Psoas muscle (tissue), 8 donors: ENCODE measurements around the gene TM6SF1. TPM values are rescaled to one million over a fixed set of nuclear protein-coding genes. Genes with fewer than 3 reads are reported as not detected.

Experiments used
- ATAC-seq, 4 donors: fragments of 200-7000 bp; cut with Tn5 transposase; one replicate each; pipeline ENCODE4 v1.9.1; 2020; ENCODE audit warnings: moderate library complexity in 3 of 4, mild to moderate bottlenecking in 2 of 4
- DNase-seq, 2 donors: peaks; one replicate each; pipeline ENCODE4 v3.0.0-alpha.2; 2020
- H3K27ac ChIP-seq: fragments of 200-600 bp; one replicate; pipeline ENCODE4 v1.8.0; 2022
- H3K27me3 ChIP-seq, 3 donors: fragments of 200-600 bp in 1 of 3; one replicate each; pipeline versions ENCODE4 v1.6.1 to v1.8.0; 2013 to 2022; ENCODE audit warnings: low read length in 2 of 3, mild to moderate bottlenecking in 2 of 3, moderate library complexity in 1 of 3; ENCODE audit not compliant: insufficient read depth in 3 of 3
- H3K36me3 ChIP-seq, 2 donors: fragments of 200-600 bp in 1 of 2; one replicate each; pipeline versions ENCODE4 v1.6.1 to v1.8.0; 2013 to 2022; ENCODE audit warnings: low read depth in 1 of 2, mild to moderate bottlenecking in 1 of 2, moderate library complexity in 1 of 2; ENCODE audit not compliant: insufficient read depth in 1 of 2
- H3K4me1 ChIP-seq: fragments of 200-600 bp; one replicate; pipeline ENCODE4 v1.8.0; 2022
- H3K4me3 ChIP-seq: fragments of 200-600 bp; one replicate; pipeline ENCODE4 v1.8.0; 2022; ENCODE audit warnings: mild to moderate bottlenecking
- H3K9me3 ChIP-seq: fragments of 200-600 bp; one replicate; pipeline ENCODE4 v1.8.0; 2022
- WGBS, 3 donors: extraction: QIAGEN DNeasy Blood & Tissue Kit; methylation state at CpG; one replicate each; pipeline versions ENCODE4 v1.1.6 to v1.1.7; 2013; 5-methylcytosine and 5-hydroxymethylcytosine counted together
- intact Hi-C, 2 donors: fragments of 100-400 bp; cut with DNase I; formaldehyde crosslinking; loops; one replicate each; pipeline versions ENCODE4 v1.11.0 to v1.14.2; 2022
- polyA plus RNA-seq, 3 donors: library from polyadenylated mRNA; stranded (reverse); fragments of 200-250 nt; gene quantifications; one replicate each; pipeline ENCODE4 v1.2.3, GENCODE V29; 2013
- total RNA-seq, 4 donors: library from RNA; stranded (reverse); fragmentation: NEBNext Ultra II Directional in 2 of 4; extraction: Animal tissue kit (Norgen Biotek cat#: 25700) in 2 of 4; gene quantifications; one replicate each; pipeline versions ENCODE4 v1.2.1 to v1.2.4, GENCODE V29; 2021 to 2023
- TF ChIP-seq, protein P1 (sequence below): fragments of 200-600 bp; IDR thresholded peaks from one replicate; pipeline ENCODE4 v1.8.0; 2022; ENCODE audit warnings: antibody characterized with exemption
- donor health status: healthy with polysubstance abuse.
- donor health status: DM: no; HTN: no; CAD: no; lungs with moderate emphysema.
- donor health status: Bipolar disorder and iron deficiency.
- donor health status: healthy.
- donor health status: DM: yes; HTN: yes; CAD: no.
- donor health status: DM: no; HTN: no; CAD: no.
- donor health status: DM: no; HTN: no; CAD: no.
- donor health status: DM: yes; HTN: yes; CAD: no.

TM6SF1 gene
- total and polyA plus RNA-seq, 7 donors = 9.2 to 23.4 (median 13.8) TPM

DNA sequence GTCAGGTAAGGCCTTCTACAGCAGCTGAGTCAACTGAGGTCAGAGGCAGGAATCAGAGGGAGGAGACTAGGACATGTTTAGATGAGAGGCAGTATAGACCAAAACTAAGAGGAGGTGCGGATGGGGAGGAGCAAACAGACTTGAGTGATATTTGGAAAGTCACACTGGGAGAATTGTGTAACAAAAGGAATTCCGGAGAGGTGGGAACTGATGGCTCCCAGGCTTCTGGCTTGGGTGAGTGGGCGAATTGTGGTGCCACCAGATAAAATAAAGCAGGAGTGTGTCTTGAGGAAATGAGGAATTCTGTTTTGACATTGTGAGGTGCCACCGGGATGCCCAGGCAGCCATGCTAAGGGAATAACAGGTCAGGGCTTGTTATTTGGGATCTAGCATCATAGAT lies 3.3 kb upstream of the TM6SF1 start:
- 86 to 97% (median 91%) methylated on average over 4 of the region's 4 CpGs for WGBS, 3 donors
- Histone ChIP-seq H3K27ac (no peak overlapping the region), H3K4me3 (no peak overlapping the region), H3K27me3 (no peaks in the 10 kb centered on the region), H3K36me3 (no peaks in the 10 kb centered on the region), H3K4me1 (peaks cover 32% of the 10 kb centered on the region), H3K9me3 (no peaks in the 10 kb centered on the region)
- ATAC-seq (no peak), DNase-seq (no peak)
- intact Hi-C loops = no loop called here
- TF ChIP-seq, protein P1, sequence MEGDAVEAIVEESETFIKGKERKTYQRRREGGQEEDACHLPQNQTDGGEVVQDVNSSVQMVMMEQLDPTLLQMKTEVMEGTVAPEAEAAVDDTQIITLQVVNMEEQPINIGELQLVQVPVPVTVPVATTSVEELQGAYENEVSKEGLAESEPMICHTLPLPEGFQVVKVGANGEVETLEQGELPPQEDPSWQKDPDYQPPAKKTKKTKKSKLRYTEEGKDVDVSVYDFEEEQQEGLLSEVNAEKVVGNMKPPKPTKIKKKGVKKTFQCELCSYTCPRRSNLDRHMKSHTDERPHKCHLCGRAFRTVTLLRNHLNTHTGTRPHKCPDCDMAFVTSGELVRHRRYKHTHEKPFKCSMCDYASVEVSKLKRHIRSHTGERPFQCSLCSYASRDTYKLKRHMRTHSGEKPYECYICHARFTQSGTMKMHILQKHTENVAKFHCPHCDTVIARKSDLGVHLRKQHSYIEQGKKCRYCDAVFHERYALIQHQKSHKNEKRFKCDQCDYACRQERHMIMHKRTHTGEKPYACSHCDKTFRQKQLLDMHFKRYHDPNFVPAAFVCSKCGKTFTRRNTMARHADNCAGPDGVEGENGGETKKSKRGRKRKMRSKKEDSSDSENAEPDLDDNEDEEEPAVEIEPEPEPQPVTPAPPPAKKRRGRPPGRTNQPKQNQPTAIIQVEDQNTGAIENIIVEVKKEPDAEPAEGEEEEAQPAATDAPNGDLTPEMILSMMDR = no peak

DNA sequence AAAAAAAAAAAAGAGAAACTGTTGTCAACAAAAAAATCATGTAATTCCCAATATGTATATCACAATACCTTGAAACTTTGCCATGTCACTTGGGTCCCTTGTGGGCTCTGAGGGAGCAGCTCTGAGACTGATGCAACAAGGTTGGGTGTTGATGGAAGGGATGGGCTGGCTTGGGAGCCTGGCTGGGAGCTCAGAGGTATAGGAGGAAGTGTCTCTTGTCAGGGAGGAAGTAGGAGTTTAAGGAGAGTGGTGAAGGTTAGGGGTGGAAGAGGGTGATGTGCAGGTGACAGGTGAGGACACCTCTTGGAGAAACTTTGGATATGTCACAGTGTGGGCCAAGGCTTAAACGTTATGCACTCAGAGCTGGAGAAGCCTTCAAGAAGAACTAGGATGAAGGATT lies 2.0 kb upstream of the TM6SF1 start:
- intact Hi-C loops = loop anchor here (1.0 to 5.0 kb wide), 3 partner anchors 38 to 94 kb away; partner anchors contain the start of genes BTBD1 (in 2 of the 2) and C15orf40 (in 2 of the 2)
- Histone ChIP-seq H3K4me3 (no peak overlapping the region), H3K4me1 (peaks cover 21% of the 10 kb centered on the region), H3K36me3 (no peaks in the 10 kb centered on the region), H3K27me3 (no peaks in the 10 kb centered on the region), H3K9me3 (no peaks in the 10 kb centered on the region), H3K27ac (no peak overlapping the region)
- ATAC-seq (no peak), DNase-seq (no peak)
- 49 to 79% (median 60%) methylated on average over 1 of the region's 1 CpG for WGBS, 3 donors
- TF ChIP-seq, protein P1 = no peak

DNA sequence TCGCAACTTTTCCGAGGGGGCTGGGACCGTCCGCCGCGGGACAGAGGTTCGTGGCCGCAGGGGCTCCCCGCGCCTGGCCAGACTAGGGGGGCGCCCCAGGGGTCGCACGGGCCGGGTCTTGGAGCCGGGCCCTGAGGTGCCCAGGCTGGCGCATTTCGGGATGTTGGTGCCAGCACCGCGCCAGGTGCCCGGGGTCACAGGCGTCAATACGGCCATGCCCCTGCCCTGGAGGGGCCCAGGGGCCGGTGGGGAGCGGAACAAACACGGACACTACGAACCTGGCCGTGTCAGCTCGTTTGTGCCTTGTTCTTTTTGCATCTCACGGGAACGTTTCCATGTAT lies 366 bp downstream of the TM6SF1 start:
- Histone ChIP-seq H3K27ac (peak overlapping the region; percentile 85), H3K36me3 (no peaks in the 10 kb centered on the region), H3K9me3 (no peaks in the 10 kb centered on the region), H3K27me3 (no peaks in the 10 kb centered on the region), H3K4me3 (peak overlapping the region; percentile 90), H3K4me1 (peaks cover 14% of the 10 kb centered on the region)
- peak; percentile 19 to 45 (median 28) for ATAC-seq
- DNase-seq = peak in 1 of 2 donors; percentile 59
- TF ChIP-seq, protein P1 = no peak
- intact Hi-C loops = loop anchor here (5.0 kb wide), 2 partner anchors 41 to 96 kb away; partner anchors contain the start of genes BTBD1 (in 2 of the 2) and C15orf40 (in 1 of the 2)
- WGBS, 3 donors = 1 to 4% (median 3%) methylated on average over 23 to 30 of the region's 30 CpGs

DNA sequence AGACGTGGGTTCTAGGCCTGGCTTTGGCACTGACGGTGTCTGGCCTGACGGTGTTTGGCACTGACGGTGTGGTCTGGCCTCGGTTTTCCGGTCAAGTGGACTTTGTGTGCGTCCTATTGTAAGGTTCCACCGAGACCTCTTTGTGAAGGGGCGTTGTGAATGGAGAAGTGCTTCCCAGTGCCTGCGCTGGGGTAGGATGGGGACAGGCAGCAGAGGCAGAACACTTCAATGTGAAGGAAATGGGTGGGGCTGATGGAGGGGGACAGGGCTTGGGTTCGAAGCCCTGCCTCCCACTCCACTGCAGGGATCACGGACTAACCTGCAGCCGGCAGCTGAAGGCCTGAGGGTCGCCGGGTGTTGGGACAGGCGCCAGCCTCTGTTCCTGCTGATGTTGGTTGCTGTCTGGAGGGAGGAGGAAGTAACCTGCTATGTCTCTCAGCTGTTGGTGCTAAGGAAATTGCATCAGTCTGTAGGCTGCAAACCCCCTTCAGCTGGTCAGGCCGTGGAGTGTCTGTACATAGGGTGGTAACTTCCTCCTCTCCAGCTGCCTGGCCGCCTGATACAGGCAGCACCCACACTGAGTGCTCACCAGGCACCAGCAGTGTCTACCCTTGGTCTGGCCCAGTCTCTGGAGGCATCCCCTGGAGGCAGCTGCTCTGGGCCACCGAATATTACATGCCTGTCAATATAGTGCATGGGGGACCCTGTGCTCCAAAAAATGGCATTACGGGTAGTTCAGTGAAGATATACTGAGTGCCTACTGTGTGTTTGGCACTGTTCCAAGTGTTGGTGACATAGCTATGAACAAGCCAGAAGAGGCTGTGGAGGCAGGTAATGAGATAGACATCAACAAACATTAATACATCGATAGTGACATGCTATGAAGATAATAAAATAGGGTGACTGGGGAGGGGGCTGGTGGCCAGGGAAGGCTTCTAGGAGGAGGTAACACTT lies 1.1 kb downstream of the TM6SF1 start:
- DNase-seq = peak; percentile 50 to 72
- intact Hi-C loops = loop anchor here (5.0 kb wide), 2 partner anchors 41 to 96 kb away; partner anchors contain the start of genes BTBD1 (in 2 of the 2) and C15orf40 (in 1 of the 2)
- Histone ChIP-seq H3K27me3 (no peaks in the 10 kb centered on the region), H3K27ac (peak overlapping the region; percentile 85), H3K4me1 (peaks cover 14% of the 10 kb centered on the region), H3K4me3 (peak overlapping the region; percentile 90), H3K36me3 (peaks cover 0 to 6% of the 10 kb centered on the region in 2 donors), H3K9me3 (no peaks in the 10 kb centered on the region)
- 20 to 27% (median 20%) methylated on average over 21 of the region's 21 CpGs for WGBS, 3 donors
- ATAC-seq = peak; percentile 38 to 44 (median 40)
- TF ChIP-seq, protein P1 = no peak
